ENCODE results near the gene CCNO.

Gene CCNO

GRCh38 chr5:55222985-55223811 lies 10.2 kb downstream of the CCNO start:
- DNase-seq (ENCODE audit: low read depth) = no peak

GRCh38 chr5:55222092-55222984 lies 11.1 kb downstream of the CCNO start:
- DNase-seq (ENCODE audit: low read depth) = no peak

- DNase-seq (ENCODE audit: low read depth) = no peak
Observed at GRCh38 chr5:55220433-55221185, 12.8 kb downstream of the CCNO start.

- DNase-seq (ENCODE audit: low read depth) = no peak
Observed at GRCh38 chr5:55219770-55220169, 13.6 kb downstream of the CCNO start.

- no peak for DNase-seq (ENCODE audit: low read depth)
Observed at GRCh38 chr5:55218967-55219366, 14.4 kb downstream of the CCNO start.

DNA sequence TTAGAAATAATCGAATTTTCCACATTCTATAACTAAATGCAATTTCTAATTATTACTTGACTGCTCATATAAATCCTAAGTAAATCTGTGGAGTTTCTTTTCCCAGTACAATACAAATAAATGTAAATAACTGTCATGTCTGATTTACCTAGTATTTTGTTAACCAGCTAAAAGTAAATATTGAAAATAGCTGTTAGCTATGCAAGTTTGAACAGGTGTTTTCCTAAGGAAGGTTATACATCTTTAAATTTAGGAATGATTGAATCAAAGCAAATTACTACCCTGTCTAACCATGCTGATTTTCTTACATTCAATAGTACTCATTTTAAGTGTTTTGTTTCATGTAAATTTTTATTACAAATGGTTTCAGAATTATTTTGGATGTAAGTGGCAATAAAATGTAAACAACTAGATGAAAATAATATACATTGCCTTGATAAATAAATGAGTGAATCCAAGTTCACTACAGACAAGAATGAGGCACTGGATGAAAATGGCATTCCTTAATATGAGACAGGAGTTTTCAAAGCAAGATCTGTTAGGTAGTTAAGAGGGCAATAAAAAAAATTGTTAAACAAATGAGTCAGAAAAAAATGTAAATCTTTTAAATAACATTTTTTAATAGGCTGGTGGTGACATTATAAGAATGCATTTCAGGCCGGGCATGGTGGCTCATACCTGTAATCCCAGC lies 22.1 kb downstream of the CCNO start:
- DNase-seq (ENCODE audit: low read depth) = no peak

DNA sequence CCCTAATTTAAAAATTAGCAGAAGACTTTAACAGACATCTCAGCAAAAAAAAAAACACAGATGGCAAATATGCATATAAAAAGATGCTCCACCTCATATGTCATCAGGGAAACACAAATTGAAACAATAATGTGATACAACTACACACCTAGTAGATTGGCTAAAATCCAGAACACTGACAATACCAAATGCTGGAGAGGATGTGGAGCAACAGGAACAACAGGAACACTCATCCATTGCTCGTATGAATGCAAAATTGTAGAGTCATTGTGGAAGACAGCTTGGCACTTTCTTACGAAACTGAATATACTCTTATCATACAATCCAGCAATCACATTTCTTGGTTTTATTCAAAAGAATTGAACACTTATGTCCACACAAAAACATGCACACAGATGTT lies 28.4 kb downstream of the CCNO start:
- no peak for DNase-seq (ENCODE audit: low read depth)

- no peak for DNase-seq (ENCODE audit: low read depth)
Observed at GRCh38 chr5:55191165-55191564, 42.2 kb downstream of the CCNO start.

- no peak for DNase-seq (ENCODE audit: low read depth)
Observed at GRCh38 chr5:55188656-55189540, 44.5 kb downstream of the CCNO start.

DNA sequence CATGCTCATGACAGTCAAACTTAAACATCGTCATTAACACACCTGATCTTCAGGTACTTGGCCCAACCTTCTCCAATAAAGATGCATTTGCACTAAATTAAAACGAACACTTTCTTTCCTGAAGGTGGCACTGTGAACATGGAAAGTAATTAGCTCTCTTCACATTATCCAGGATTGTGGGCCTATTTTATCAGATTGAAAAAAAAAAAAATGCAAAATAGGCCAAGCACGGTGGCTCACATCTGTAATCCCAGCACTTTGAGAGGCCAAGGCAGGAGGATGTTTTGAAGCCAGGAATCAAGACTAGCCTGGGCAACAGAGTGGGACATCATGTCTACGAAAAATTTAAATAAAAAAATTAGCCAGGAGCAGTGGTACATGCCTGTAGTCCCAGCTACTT lies 46.0 kb downstream of the CCNO start:
- DNase-seq (ENCODE audit: low read depth) = no peak
